ENCODE results near the gene SNTG2. TPM values are rescaled to one million over a fixed set of nuclear protein-coding genes. Genes with fewer than 3 reads are reported as not detected.

SNTG2 gene
- total and polyA plus RNA-seq, 2 of the 13 experiments (the other 11 are each of a cell fraction or from before 2014, with no cell fraction given) = not detected

DNA sequence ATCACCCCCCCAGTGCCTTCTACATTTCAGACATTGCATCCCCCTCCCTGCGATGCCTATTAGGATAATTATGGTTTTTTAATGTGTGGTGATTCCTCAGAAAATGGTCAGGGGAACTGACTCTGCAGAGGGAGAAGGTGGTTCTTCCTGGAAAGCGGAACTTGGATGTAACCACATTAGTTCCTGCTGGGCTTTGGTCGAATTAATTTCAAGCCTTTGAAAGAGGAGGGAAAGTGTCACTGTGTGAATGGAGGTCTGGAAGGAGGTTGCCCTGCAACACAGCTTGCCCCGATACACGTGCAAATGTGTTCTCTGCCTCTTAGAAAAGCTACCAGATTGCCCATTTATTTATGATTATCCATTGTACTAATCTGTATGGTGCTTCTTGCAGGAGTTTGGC, 399.5 kb downstream of the SNTG2 start:
- Histone ChIP-seq H3K9me3 (ENCODE audit: low read length) (peaks cover 40% of the 10 kb centered on the region), H2AFZ (ENCODE audit: low read length) (no peak overlapping the region), H3K4me3 (replicated peaks in 1 of 3; ENCODE audit: insufficient read depth in 1 of 3, low read depth in 2 of 3, low read length in 3 of 3) (no peak overlapping the region), H3K27ac (ENCODE audit: extremely low read length, insufficient read depth, low read length) (no peak overlapping the region), H3K79me2 (ENCODE audit: insufficient read depth, low read length) (no peaks in the 10 kb centered on the region), H3K9ac (ENCODE audit: insufficient read depth, low read depth, low read length) (no peak overlapping the region), H3K36me3 (replicated peaks in 1 of 2; ENCODE audit: control insufficient read depth in 1 of 2, insufficient read depth in 2 of 2, low read length in 2 of 2) (no peaks in the 10 kb centered on the region), H3K4me2 (ENCODE audit: low read depth, low read length) (no peak overlapping the region), H4K20me1 (ENCODE audit: insufficient read depth, low read length) (no peaks in the 10 kb centered on the region), H3K4me1 (ENCODE audit: insufficient read depth, low read length) (no peaks in the 10 kb centered on the region), H3K27me3 (ENCODE audit: control insufficient read depth in 1 of 2, insufficient read depth in 2 of 2, low read length in 2 of 2) (peaks cover 0 to 12% of the 10 kb centered on the region in 2 experiments; a peak in 2 of 5 replicates)
- intact Hi-C loops (cut with micrococcal nuclease; ENCODE audit: unreplicated experiment) = no loop called here
- no peak for ATAC-seq
- no peak for FAIRE-seq
- TF ChIP-seq ZNF354B (CRISPR knock-in tag; IDR thresholded peaks at IDR 0.05) (no peak), SP1 (IDR thresholded peaks at IDR 0.05) (no peak), SP1 (CRISPR knock-in tag; IDR thresholded peaks at IDR 0.05) (no peak), REST (IDR thresholded peaks at IDR 0.05; ENCODE audit: borderline replicate concordance in 1 of 2, low read depth in 1 of 2, low read length in 2 of 2) (no peak)
- under 1% methylated on average over 5 of the region's 5 CpGs for WGBS (ENCODE audit: low lambda C conversion rate)
- in situ Hi-C loops (cut with HindIII; ENCODE audit: extremely low pct_ligation_motif_present, low pct_unique_long_range_greater_than_20kb) = no loop called here
- ChIA-PET CTCF (ENCODE audit: low intra/inter-chr PET ratio, low total read pairs) (no interaction called here), POLR2A (no interaction called here)
- no peak for DNase-seq (ENCODE audit: low spot score)
- BruUV-seq (replicated peaks) = no TSS peak

DNA sequence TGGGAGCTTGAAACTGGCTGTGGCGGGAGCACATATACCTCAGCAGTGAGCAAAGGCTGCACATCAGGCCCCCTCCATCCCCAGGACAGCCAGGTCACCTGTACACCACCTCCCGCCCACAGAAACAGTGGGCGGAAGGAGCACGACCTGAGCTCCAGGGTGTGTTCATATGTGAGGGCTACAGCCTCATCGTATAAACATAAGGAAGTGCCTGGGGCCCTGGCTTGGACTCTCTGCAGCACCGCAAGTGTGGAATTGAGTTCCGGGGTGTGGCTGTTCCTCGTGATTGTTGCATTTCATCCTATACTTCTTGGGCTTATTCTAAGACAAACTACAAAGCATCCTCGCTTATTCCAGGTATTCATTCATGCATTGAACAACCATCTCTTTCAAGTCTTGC, 402.5 kb downstream of the SNTG2 start:
- no peak overlapping the region for H3K27ac ChIP-seq (ENCODE audit: extremely low read length, insufficient read depth, low read length)
- H3K4me1 ChIP-seq (ENCODE audit: insufficient read depth, low read length) = no peaks in the 10 kb centered on the region
- POLR2A ChIA-PET = no interaction called here
- DNase-seq (ENCODE audit: low spot score) (no peak), ATAC-seq (no peak), FAIRE-seq (no peak)
- H4K20me1 ChIP-seq (ENCODE audit: insufficient read depth, low read length) = no peaks in the 10 kb centered on the region
- intact Hi-C loops (cut with micrococcal nuclease; ENCODE audit: unreplicated experiment) (no loop called here), in situ Hi-C loops (cut with HindIII; ENCODE audit: extremely low pct_ligation_motif_present, low pct_unique_long_range_greater_than_20kb) (no loop called here)
- H2AFZ ChIP-seq (ENCODE audit: low read length) = no peak overlapping the region
- H3K27me3 ChIP-seq (ENCODE audit: control insufficient read depth in 1 of 2, insufficient read depth in 2 of 2, low read length in 2 of 2) = 0 out of 5 replicates have a peak, but pooled peaks cover 0 to 5% of the 10 kb centered on the region in 2 experiments
- H3K4me3 ChIP-seq (replicated peaks in 1 of 3; ENCODE audit: insufficient read depth in 1 of 3, low read depth in 2 of 3, low read length in 3 of 3) = no peak overlapping the region
- no TSS peak for BruUV-seq (replicated peaks)
- H3K79me2 ChIP-seq (ENCODE audit: insufficient read depth, low read length) = no peaks in the 10 kb centered on the region
- H3K9me3 ChIP-seq (ENCODE audit: low read length) = peaks cover 21% of the 10 kb centered on the region
- WGBS (ENCODE audit: low lambda C conversion rate) = 29% methylated on average over 9 of the region's 9 CpGs
- no peak overlapping the region for H3K9ac ChIP-seq (ENCODE audit: insufficient read depth, low read depth, low read length)
- no peaks in the 10 kb centered on the region for H3K36me3 ChIP-seq (replicated peaks in 1 of 2; ENCODE audit: control insufficient read depth in 1 of 2, insufficient read depth in 2 of 2, low read length in 2 of 2)
- CTCF ChIA-PET (ENCODE audit: low intra/inter-chr PET ratio, low total read pairs) = no interaction called here
- no peak overlapping the region for H3K4me2 ChIP-seq (ENCODE audit: low read depth, low read length)
- TF ChIP-seq MZF1 (CRISPR knock-in tag; IDR thresholded peaks at IDR 0.05; ENCODE audit: borderline replicate concordance) = no peak
- no peak for TF ChIP-seq ZNF598 (CRISPR knock-in tag; IDR thresholded peaks at IDR 0.05; ENCODE audit: borderline replicate concordance)
- TF ChIP-seq HNRNPL (IDR thresholded peaks at IDR 0.05; ENCODE audit: low read depth, low read length) = no peak
- TF ChIP-seq ZNF572 (CRISPR knock-in tag; IDR thresholded peaks at IDR 0.05) = no peak
- no peak for TF ChIP-seq ZNF703 (CRISPR knock-in tag; IDR thresholded peaks at IDR 0.05; ENCODE audit: borderline replicate concordance)
- no peak for TF ChIP-seq ETS1 (CRISPR knock-in tag; IDR thresholded peaks at IDR 0.05)
- TF ChIP-seq ESRRA (CRISPR knock-in tag; IDR thresholded peaks at IDR 0.05; ENCODE audit: low read depth) = no peak
- TF ChIP-seq, protein P1, sequence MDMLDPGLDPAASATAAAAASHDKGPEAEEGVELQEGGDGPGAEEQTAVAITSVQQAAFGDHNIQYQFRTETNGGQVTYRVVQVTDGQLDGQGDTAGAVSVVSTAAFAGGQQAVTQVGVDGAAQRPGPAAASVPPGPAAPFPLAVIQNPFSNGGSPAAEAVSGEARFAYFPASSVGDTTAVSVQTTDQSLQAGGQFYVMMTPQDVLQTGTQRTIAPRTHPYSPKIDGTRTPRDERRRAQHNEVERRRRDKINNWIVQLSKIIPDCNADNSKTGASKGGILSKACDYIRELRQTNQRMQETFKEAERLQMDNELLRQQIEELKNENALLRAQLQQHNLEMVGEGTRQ (IDR thresholded peaks at IDR 0.05; ENCODE audit: low read depth, low read length) = no peak
- TF ChIP-seq, protein P1 (CRISPR knock-in tag; IDR thresholded peaks at IDR 0.05; ENCODE audit: borderline replicate concordance) = no peak
